ENCODE results near the gene RBM33.

The RBM33 gene

GRCh38 chr7:155804897-155805825, 160.7 kb downstream of the RBM33 start:
- TF ChIP-seq ZNF274 (IDR thresholded peaks at IDR 0.05; ENCODE audit: low read depth, low read length) (no peak), SUZ12 (IDR thresholded peaks at IDR 0.05; ENCODE audit: extremely low read depth, insufficient read depth, insufficient read length) (no peak), YY1 (IDR thresholded peaks at IDR 0.05; ENCODE audit: insufficient read depth, insufficient read length) (no peak)
- H3K4me1 ChIP-seq (ENCODE audit: insufficient read depth, insufficient read length) = peaks cover 8% of the 10 kb centered on the region
- H3K9ac ChIP-seq (ENCODE audit: insufficient read length, low read depth) = peak overlapping the region; percentile 44
- H3K9me3 ChIP-seq (ENCODE audit: insufficient read depth, low read length) = peaks cover 10% of the 10 kb centered on the region; the same call in 1 of the 2 replicates
- peaks cover 81% of the 10 kb centered on the region for H3K27me3 ChIP-seq (ENCODE audit: insufficient read depth, insufficient read length)
- no peaks in the 10 kb centered on the region for H3K36me3 ChIP-seq (ENCODE audit: insufficient read depth, insufficient read length, low read length)
- peak overlapping the region; percentile 31 for H3K4me3 ChIP-seq (ENCODE audit: insufficient read length, low read depth)
- DNase-seq (ENCODE audit: low read depth, low spot score) = peak; percentile 75

GRCh38 chr7:155805826-155806095, 161.3 kb downstream of the RBM33 start:
- no peak overlapping the region for H3K9ac ChIP-seq (ENCODE audit: insufficient read length, low read depth)
- peaks cover 81% of the 10 kb centered on the region for H3K27me3 ChIP-seq (ENCODE audit: insufficient read depth, insufficient read length)
- no peaks in the 10 kb centered on the region for H3K36me3 ChIP-seq (ENCODE audit: insufficient read depth, insufficient read length, low read length)
- DNase-seq (ENCODE audit: low read depth, low spot score) = no peak
- TF ChIP-seq YY1 (IDR thresholded peaks at IDR 0.05; ENCODE audit: insufficient read depth, insufficient read length) = no peak
- TF ChIP-seq ZNF274 (IDR thresholded peaks at IDR 0.05; ENCODE audit: low read depth, low read length) = no peak
- no peak for TF ChIP-seq SUZ12 (IDR thresholded peaks at IDR 0.05; ENCODE audit: extremely low read depth, insufficient read depth, insufficient read length)
- H3K4me3 ChIP-seq (ENCODE audit: insufficient read length, low read depth) = no peak overlapping the region
- H3K4me1 ChIP-seq (ENCODE audit: insufficient read depth, insufficient read length) = peaks cover 8% of the 10 kb centered on the region
- H3K9me3 ChIP-seq (ENCODE audit: insufficient read depth, low read length) = peaks cover 10% of the 10 kb centered on the region; the same call in 1 of the 2 replicates

- H3K4me1 ChIP-seq (ENCODE audit: insufficient read depth, insufficient read length) = peaks cover 8% of the 10 kb centered on the region
- H3K36me3 ChIP-seq (ENCODE audit: insufficient read depth, insufficient read length, low read length) = no peaks in the 10 kb centered on the region
- DNase-seq (ENCODE audit: low read depth, low spot score) = no peak
- H3K4me3 ChIP-seq (ENCODE audit: insufficient read length, low read depth) = no peak overlapping the region
- H3K9ac ChIP-seq (ENCODE audit: insufficient read length, low read depth) = no peak overlapping the region
- H3K27me3 ChIP-seq (ENCODE audit: insufficient read depth, insufficient read length) = peaks cover 81% of the 10 kb centered on the region
- peaks cover 10% of the 10 kb centered on the region; the same call in 1 of the 2 replicates for H3K9me3 ChIP-seq (ENCODE audit: insufficient read depth, low read length)
- TF ChIP-seq SUZ12 (IDR thresholded peaks at IDR 0.05; ENCODE audit: extremely low read depth, insufficient read depth, insufficient read length) (no peak), YY1 (IDR thresholded peaks at IDR 0.05; ENCODE audit: insufficient read depth, insufficient read length) (no peak), ZNF274 (IDR thresholded peaks at IDR 0.05; ENCODE audit: low read depth, low read length) (no peak)
Observed at GRCh38 chr7:155806096-155806871, 161.8 kb downstream of the RBM33 start.

GRCh38 chr7:155807065-155807671, 162.7 kb downstream of the RBM33 start:
- no peak for DNase-seq (ENCODE audit: low read depth, low spot score)
- peaks cover 82% of the 10 kb centered on the region for H3K27me3 ChIP-seq (ENCODE audit: insufficient read depth, insufficient read length)
- H3K36me3 ChIP-seq (ENCODE audit: insufficient read depth, insufficient read length, low read length) = no peaks in the 10 kb centered on the region
- H3K9ac ChIP-seq (ENCODE audit: insufficient read length, low read depth) = no peak overlapping the region
- H3K4me1 ChIP-seq (ENCODE audit: insufficient read depth, insufficient read length) = peaks cover 8% of the 10 kb centered on the region
- no peak overlapping the region for H3K4me3 ChIP-seq (ENCODE audit: insufficient read length, low read depth)
- peaks cover 10% of the 10 kb centered on the region; the same call in 1 of the 2 replicates for H3K9me3 ChIP-seq (ENCODE audit: insufficient read depth, low read length)
- TF ChIP-seq YY1 (IDR thresholded peaks at IDR 0.05; ENCODE audit: insufficient read depth, insufficient read length) = no peak
- TF ChIP-seq ZNF274 (IDR thresholded peaks at IDR 0.05; ENCODE audit: low read depth, low read length) = no peak
- TF ChIP-seq SUZ12 (IDR thresholded peaks at IDR 0.05; ENCODE audit: extremely low read depth, insufficient read depth, insufficient read length) = no peak

- no peak for DNase-seq (ENCODE audit: low read depth, low spot score)
Observed at GRCh38 chr7:155807789-155808548, 163.5 kb downstream of the RBM33 start.

GRCh38 chr7:155808549-155809331, 164.3 kb downstream of the RBM33 start:
- TF ChIP-seq SUZ12 (IDR thresholded peaks at IDR 0.05; ENCODE audit: extremely low read depth, insufficient read depth, insufficient read length) = peak; percentile 55
- TF ChIP-seq ZNF274 (IDR thresholded peaks at IDR 0.05; ENCODE audit: low read depth, low read length) = no peak
- Histone ChIP-seq H3K9me3 (ENCODE audit: insufficient read depth, low read length) (peaks cover 10% of the 10 kb centered on the region; the same call in 1 of the 2 replicates), H3K36me3 (ENCODE audit: insufficient read depth, insufficient read length, low read length) (no peaks in the 10 kb centered on the region), H3K4me1 (ENCODE audit: insufficient read depth, insufficient read length) (peaks cover 8% of the 10 kb centered on the region), H3K9ac (ENCODE audit: insufficient read length, low read depth) (peak overlapping the region; percentile 50), H3K4me3 (ENCODE audit: insufficient read length, low read depth) (peak overlapping the region; percentile 17), H3K27me3 (ENCODE audit: insufficient read depth, insufficient read length) (peaks cover 82% of the 10 kb centered on the region)
- DNase-seq (ENCODE audit: low read depth, low spot score) = no peak

More at GRCh38 chr7:155807789-155808548, 163.5 kb downstream of the RBM33 start:
- TF ChIP-seq YY1 (IDR thresholded peaks at IDR 0.05; ENCODE audit: insufficient read depth, insufficient read length) = no peak
- no peak for TF ChIP-seq SUZ12 (IDR thresholded peaks at IDR 0.05; ENCODE audit: extremely low read depth, insufficient read depth, insufficient read length)
- TF ChIP-seq ZNF274 (IDR thresholded peaks at IDR 0.05; ENCODE audit: low read depth, low read length) = no peak
- Histone ChIP-seq H3K27me3 (ENCODE audit: insufficient read depth, insufficient read length) (peaks cover 82% of the 10 kb centered on the region), H3K4me3 (ENCODE audit: insufficient read length, low read depth) (peak overlapping the region; percentile 17), H3K9me3 (ENCODE audit: insufficient read depth, low read length) (peaks cover 10% of the 10 kb centered on the region; the same call in 1 of the 2 replicates), H3K9ac (ENCODE audit: insufficient read length, low read depth) (peak overlapping the region; percentile 50), H3K4me1 (ENCODE audit: insufficient read depth, insufficient read length) (peaks cover 8% of the 10 kb centered on the region), H3K36me3 (ENCODE audit: insufficient read depth, insufficient read length, low read length) (no peaks in the 10 kb centered on the region)

All from NT2/D1 (cell line).